22Rv1 (cell line): ENCODE results near the gene EFCAB10.
A peak's percentile ranks its signal among the peaks of the same experiment; 100 is the strongest.

Experiments used
- H3K27ac ChIP-seq: fragments of 450-650 bp; 2 replicates; pipeline ENCODE4 v1.5.1; 2017
- ZFX ChIP-seq: fragments of 450-650 bp; IDR thresholded peaks from 2 replicates; pipeline ENCODE4 v1.6.1; 2017; ENCODE audit warnings: antibody characterized with exemption, borderline replicate concordance
- TF ChIP-seq, protein P1 (sequence below): fragments of 450-650 bp; IDR thresholded peaks from 2 replicates; pipeline ENCODE4 v1.5.1; 2017; ENCODE audit warnings: mild to moderate bottlenecking

Gene EFCAB10

DNA sequence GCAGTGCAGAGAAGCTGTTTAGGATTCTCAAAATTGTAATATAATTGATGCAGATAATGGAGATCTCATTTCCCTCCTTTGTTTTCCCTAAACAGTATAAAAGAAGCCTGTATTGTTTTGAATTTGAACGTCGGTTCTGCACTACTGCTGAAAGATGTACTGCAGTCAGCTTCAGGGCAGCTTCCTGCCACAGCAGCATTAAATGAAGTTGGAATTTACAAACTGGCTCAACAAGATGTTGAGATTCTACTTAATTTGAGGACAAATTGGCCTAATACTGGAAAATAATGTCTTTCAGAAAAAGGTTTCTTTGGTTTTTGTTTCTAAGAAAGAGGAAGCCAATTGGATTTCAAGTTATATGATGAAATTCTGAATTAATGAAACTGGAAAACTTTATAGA, 14.3 kb downstream of the EFCAB10 start:
- TF ChIP-seq, protein P1, sequence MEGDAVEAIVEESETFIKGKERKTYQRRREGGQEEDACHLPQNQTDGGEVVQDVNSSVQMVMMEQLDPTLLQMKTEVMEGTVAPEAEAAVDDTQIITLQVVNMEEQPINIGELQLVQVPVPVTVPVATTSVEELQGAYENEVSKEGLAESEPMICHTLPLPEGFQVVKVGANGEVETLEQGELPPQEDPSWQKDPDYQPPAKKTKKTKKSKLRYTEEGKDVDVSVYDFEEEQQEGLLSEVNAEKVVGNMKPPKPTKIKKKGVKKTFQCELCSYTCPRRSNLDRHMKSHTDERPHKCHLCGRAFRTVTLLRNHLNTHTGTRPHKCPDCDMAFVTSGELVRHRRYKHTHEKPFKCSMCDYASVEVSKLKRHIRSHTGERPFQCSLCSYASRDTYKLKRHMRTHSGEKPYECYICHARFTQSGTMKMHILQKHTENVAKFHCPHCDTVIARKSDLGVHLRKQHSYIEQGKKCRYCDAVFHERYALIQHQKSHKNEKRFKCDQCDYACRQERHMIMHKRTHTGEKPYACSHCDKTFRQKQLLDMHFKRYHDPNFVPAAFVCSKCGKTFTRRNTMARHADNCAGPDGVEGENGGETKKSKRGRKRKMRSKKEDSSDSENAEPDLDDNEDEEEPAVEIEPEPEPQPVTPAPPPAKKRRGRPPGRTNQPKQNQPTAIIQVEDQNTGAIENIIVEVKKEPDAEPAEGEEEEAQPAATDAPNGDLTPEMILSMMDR = no peak
- no peak for TF ChIP-seq ZFX
- H3K27ac ChIP-seq = no peak overlapping the region

DNA sequence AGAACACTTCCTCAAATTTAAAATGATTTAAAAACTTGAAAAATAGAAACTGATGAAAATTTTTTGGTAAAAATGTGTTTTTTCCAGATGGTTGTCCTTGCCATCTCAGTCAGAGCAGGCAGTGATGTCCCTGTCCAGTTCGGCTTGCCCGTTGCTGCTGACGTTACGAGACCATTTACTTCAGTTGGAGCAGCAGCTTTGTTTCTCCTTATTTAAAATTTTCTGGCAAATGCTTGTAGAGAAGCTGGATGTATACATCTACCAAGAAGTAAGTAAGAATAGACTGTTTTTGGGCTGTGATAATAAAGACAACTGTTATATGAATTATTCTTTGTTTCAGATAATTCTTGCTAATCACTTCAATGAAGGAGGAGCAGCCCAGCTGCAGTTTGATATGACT, 16.1 kb downstream of the EFCAB10 start:
- no peak overlapping the region for H3K27ac ChIP-seq
- TF ChIP-seq, protein P1 = no peak

DNA sequence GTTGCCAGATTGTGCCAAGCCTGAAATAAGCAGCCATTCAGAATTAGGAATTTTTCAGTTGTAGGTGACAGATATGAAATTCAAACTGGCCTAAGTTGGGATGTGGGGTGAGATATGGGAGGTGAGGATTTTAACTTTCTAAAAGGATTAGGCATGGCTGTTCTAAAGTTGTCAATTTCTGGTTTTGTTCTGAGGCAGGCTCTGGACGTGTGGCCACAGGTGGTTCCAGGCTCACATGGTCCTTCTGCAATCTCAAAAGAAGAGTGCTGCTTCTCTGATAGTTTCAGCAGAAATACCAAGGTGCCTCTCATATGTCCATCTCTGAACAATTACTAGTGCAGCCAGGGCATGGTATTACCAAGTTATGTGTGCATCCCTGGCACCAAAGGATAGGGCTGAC, 21.4 kb downstream of the EFCAB10 start:
- H3K27ac ChIP-seq = no peak overlapping the region
- TF ChIP-seq, protein P1 = no peak
- no peak for TF ChIP-seq ZFX

DNA sequence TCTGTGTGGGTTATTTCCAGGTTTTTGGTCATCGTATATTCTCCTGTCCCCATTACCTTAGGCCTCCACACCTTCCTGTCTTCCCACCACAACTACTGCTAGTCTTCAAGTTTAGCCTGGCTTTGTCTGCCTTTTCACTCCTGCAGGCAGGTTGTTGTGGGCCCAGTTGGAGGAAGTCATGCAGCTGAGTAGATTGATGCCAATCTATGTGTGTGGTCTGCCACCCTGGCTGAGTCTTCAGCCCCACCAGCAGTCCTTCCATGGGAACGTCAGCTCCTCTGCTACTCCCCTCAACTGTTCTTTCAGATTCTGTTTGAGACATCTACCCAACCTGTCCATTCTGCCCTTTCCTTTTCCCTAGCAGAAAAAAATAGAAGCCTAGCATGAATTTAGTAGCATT, 43.0 kb downstream of the EFCAB10 start:
- TF ChIP-seq, protein P1 = no peak
- TF ChIP-seq ZFX = no peak
- H3K27ac ChIP-seq = no peak overlapping the region

DNA sequence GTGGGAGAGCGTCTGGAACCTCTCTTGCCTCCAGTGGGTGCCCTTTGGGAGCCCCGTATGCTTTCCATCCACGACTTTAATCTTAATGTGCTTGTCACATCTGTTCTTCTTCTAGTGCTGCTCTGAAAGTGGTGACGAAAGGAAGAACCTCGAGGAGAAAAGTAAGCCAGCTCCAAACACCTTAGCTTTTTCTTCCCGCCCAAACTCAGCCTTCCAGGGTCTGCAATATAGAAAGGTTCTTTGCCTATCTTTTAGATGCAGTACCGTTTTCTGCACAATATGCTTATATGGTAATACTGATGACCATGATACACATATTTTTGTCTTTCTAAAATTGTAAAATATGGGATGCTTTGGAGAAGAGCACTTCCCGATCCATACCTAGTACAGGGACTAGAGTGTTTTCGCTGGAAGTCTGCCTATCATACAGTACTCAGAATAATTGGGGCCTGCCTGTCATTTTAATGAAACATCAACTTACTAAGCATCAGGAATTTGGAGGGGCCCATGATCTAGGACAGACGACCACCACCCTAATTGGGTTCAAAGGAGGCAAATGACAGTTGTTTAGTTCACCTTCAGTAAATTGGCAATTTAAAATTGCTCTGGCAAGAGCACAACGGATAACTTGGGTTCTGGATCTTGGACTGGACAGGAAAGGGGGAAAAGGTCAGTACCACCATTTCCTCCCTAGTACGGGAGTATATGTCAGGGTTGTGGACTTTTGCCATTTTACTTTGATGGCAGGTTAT, 48.4 kb downstream of the EFCAB10 start:
- TF ChIP-seq, protein P1 = no peak
- TF ChIP-seq ZFX = no peak
- H3K27ac ChIP-seq = peak overlapping the region; percentile 84

DNA sequence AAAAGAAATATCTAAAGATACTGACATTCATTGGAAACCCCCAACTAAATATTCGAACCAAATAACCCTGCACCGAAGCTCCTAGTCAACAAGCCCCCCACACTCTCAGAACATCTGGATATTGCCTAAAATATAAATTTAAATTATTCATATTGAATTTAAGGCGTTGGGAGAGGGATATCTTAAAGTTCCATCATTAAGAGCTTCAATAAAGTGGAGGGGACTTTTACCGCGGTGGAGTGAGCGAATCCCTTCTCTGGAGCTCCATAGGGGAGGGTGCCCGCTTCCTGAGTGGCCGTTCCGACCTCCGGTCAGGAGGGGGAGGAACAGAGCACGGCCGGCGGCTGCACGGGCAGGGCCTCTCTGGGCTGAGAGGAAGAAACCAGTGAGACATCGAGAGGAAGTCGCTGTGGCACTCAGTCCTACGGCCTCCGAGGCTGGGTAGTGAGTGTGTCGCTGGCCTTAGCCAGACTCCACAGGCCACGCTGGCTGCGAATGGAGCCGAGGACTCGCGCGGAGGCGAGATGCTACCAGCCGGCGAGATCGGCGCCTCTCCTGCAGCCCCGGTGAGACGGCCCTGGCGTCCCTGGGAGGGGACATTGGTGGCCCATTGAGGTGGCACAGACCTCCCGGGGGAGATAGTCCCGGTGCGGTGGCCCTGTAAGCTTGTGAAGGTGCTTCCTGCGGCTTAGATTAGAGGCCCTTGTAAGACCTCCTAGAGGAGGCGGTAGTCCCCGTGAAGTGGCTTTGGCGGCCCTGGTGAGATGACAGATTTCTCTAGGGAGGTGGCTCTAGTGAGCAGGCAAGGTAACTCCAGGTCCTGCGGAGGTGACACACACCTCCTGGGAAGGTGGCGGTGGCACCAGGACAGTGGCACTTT, 49.3 kb downstream of the EFCAB10 start, which contains the start of gene RINT1:
TSS of gene RINT1 (plus strand) at position 410 of the 880 bp plus-strand sequence. CDS start at position 525, 115 bp downstream.
- TF ChIP-seq, protein P1 = peak; percentile 99
- no peak for TF ChIP-seq ZFX
- H3K27ac ChIP-seq = peak within 1 kb of the TSS; percentile 84

DNA sequence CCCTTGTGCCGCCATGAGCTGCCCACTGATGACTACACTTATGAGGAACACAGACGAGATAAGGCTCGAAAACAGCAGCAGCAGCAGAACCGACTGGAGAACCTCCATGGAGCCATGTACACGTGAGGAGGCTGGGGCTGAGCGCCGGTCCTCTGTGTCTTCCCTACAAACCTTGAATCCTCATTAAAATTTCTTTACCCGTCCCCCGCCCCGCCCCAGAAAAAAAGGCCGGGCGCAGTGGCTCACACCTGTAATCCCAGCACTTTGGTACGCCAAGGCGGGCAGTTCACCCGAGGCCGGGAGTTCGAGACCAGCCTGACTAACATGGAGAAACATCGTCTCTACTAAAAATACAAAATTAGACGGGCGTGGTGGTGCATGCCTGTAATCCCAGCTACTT, 50.7 kb downstream of the EFCAB10 start:
- TF ChIP-seq ZFX = no peak
- TF ChIP-seq, protein P1 = no peak
- H3K27ac ChIP-seq = no peak overlapping the region
